ENCODE measurements around the gene MOSPD2. TPM values are rescaled to one million over a fixed set of nuclear protein-coding genes. Genes with fewer than 3 reads are reported as not detected.

Gene MOSPD2
- total RNA-seq, 1 donor from 2014 or later: 8.4 TPM

DNA sequence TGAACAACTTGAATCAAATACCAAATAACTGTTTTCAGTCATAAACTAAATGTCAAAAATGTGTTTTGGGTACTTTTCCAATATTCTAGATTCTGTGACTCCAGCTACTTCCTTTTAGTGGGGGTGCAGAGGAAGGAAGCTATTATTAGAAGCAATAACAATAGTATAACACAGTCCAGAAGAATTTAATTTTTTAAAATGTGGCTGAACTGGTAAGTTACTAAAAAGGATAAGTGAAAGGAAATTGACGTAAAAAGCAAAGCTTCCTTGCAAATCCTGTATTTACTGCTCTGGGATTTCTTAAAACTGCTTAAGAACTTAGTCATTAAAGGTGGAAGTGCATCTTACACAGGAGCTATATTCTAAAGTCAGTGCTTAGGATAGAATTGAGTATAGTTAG lies 53.2 kb downstream of the MOSPD2 start:
- peaks cover 6% of the 10 kb centered on the region for H3K9me3 Mint-ChIP-seq (ENCODE audit: low read depth)
- H3K36me3 Mint-ChIP-seq (ENCODE audit: insufficient read depth): no peaks in the 10 kb centered on the region
- TF ChIP-seq, protein P1, sequence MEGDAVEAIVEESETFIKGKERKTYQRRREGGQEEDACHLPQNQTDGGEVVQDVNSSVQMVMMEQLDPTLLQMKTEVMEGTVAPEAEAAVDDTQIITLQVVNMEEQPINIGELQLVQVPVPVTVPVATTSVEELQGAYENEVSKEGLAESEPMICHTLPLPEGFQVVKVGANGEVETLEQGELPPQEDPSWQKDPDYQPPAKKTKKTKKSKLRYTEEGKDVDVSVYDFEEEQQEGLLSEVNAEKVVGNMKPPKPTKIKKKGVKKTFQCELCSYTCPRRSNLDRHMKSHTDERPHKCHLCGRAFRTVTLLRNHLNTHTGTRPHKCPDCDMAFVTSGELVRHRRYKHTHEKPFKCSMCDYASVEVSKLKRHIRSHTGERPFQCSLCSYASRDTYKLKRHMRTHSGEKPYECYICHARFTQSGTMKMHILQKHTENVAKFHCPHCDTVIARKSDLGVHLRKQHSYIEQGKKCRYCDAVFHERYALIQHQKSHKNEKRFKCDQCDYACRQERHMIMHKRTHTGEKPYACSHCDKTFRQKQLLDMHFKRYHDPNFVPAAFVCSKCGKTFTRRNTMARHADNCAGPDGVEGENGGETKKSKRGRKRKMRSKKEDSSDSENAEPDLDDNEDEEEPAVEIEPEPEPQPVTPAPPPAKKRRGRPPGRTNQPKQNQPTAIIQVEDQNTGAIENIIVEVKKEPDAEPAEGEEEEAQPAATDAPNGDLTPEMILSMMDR (IDR thresholded peaks at IDR 0.05; ENCODE audit: unreplicated experiment): no peak

DNA sequence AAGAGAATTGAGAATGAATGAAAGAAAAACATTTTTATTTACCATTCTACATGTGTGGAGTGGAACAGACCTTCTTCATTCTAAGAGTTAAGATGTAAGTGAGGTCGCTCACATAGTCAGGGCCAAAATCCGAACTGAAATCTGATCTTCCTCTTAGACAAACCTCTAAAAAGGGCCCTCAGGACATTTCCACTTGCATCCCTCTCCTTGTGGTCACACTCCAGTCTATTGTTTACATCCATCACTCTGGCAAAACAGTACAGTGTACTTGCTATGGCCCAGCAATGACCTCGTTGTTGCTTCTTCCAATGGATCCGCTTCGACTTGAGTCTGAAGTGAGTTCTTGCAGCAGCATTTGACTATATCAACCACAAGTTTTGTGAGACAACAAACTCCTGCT lies 54.2 kb downstream of the MOSPD2 start:
- DNase-seq (ENCODE audit: low spot score, unreplicated experiment): no peak
- TF ChIP-seq, protein P1 (IDR thresholded peaks at IDR 0.05; ENCODE audit: unreplicated experiment): no peak
- Mint-ChIP-seq H3K9me3 (ENCODE audit: low read depth) (peaks cover 6% of the 10 kb centered on the region), H3K27ac (no peak overlapping the region), H3K4me1 (ENCODE audit: low read depth) (peaks cover 8% of the 10 kb centered on the region), H3K36me3 (ENCODE audit: insufficient read depth) (no peaks in the 10 kb centered on the region), H3K27me3 (no peaks in the 10 kb centered on the region), H3K4me3 (ENCODE audit: low read depth) (no peak overlapping the region)

More for the DNA sequence above, 53.2 kb downstream of the MOSPD2 start:
- H3K27ac Mint-ChIP-seq: no peak overlapping the region
- no peak overlapping the region for H3K4me3 Mint-ChIP-seq (ENCODE audit: low read depth)
- no peak for DNase-seq (ENCODE audit: low spot score, unreplicated experiment)
- H3K27me3 Mint-ChIP-seq: no peaks in the 10 kb centered on the region
- peaks cover 4% of the 10 kb centered on the region for H3K4me1 Mint-ChIP-seq (ENCODE audit: low read depth)

DNA sequence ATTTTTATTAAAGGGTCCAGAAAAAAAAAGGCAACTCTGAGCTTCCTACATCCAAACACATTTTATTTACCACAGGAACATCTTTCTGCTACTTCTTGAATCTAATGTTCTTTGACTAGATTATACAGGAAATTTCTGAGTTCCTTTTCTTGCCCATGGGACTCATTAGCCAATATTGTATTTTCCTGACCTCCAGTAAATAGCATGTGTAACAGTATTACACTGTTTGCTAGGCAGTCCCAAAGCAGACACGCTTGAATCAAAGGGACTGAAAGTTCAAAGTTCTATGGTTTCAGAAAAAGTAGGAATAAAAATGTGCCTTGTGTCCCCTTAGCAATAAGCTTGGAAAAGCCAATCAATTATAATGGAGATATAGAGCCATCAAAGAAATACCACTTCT lies 57.4 kb downstream of the MOSPD2 start:
- TF ChIP-seq, protein P1 (IDR thresholded peaks at IDR 0.05; ENCODE audit: unreplicated experiment): no peak

DNA sequence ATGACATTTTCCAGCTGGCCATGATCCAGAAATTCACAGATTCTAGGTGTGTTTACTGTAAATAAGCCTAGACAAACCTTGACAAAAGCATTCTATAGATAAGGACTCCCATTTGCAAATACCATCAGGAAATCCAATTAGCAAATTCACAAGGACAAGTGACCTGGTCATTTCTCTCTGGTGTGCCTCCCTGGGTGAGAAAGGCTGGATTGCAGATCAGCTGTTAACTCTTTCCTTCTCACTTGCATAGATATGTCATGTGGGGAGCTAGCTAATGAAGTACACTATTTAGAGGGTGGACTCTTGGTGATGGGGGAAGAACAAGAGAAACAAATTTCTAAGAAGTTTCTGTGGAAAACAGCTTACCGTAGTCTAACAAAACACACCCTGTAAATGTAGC lies 58.9 kb downstream of the MOSPD2 start:
- no peak for DNase-seq (ENCODE audit: low spot score, unreplicated experiment)
- no peaks in the 10 kb centered on the region for H3K27me3 Mint-ChIP-seq
- peaks cover 9% of the 10 kb centered on the region for H3K4me1 Mint-ChIP-seq (ENCODE audit: low read depth)
- H3K36me3 Mint-ChIP-seq (ENCODE audit: insufficient read depth): no peaks in the 10 kb centered on the region
- no peak overlapping the region for H3K27ac Mint-ChIP-seq
- H3K4me3 Mint-ChIP-seq (ENCODE audit: low read depth): no peak overlapping the region
- TF ChIP-seq, protein P1 (IDR thresholded peaks at IDR 0.05; ENCODE audit: unreplicated experiment): no peak
- H3K9me3 Mint-ChIP-seq (ENCODE audit: low read depth): peaks cover 4% of the 10 kb centered on the region

More for the DNA sequence above, 57.4 kb downstream of the MOSPD2 start:
- Mint-ChIP-seq H3K27ac (no peak overlapping the region), H3K4me1 (ENCODE audit: low read depth) (peaks cover 9% of the 10 kb centered on the region), H3K36me3 (ENCODE audit: insufficient read depth) (no peaks in the 10 kb centered on the region), H3K27me3 (no peaks in the 10 kb centered on the region), H3K9me3 (ENCODE audit: low read depth) (no peaks in the 10 kb centered on the region), H3K4me3 (ENCODE audit: low read depth) (no peak overlapping the region)
- no peak for DNase-seq (ENCODE audit: low spot score, unreplicated experiment)

DNA sequence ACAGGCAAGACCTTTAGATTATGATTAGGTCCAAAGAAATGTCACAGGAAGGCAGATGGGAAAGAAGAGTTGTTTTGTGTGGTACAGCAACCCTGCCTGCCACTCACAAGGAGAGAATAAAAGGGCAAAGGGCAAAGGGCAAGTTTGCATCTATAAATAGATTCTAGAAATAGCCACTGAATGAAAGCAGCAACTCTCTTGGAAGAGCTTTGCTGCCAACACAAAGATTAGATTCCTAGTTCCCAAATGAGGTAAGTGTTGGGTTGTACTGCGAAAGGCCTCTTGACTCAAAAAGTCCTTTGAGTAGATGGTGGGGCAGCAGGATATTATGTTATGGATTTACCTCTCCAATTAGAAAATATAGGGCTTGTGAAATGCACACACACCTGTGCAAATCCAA lies 61.2 kb downstream of the MOSPD2 start:
- H3K4me1 Mint-ChIP-seq (ENCODE audit: low read depth): peaks cover 9% of the 10 kb centered on the region
- no peaks in the 10 kb centered on the region for H3K36me3 Mint-ChIP-seq (ENCODE audit: insufficient read depth)
- peaks cover 4% of the 10 kb centered on the region for H3K9me3 Mint-ChIP-seq (ENCODE audit: low read depth)
- no peak overlapping the region for H3K27ac Mint-ChIP-seq
- TF ChIP-seq, protein P1 (IDR thresholded peaks at IDR 0.05; ENCODE audit: unreplicated experiment): no peak
- no peaks in the 10 kb centered on the region for H3K27me3 Mint-ChIP-seq
- H3K4me3 Mint-ChIP-seq (ENCODE audit: low read depth): no peak overlapping the region
- DNase-seq (ENCODE audit: low spot score, unreplicated experiment): no peak
